HEK293 (cell line): ENCODE data around the gene SMOC1.

ENCODE experiments used
- CTCF ChIA-PET: fragments of 350-600 bp; formaldehyde crosslinking; extraction: SDS; loops from one replicate; lab custom pipeline; 2021; ENCODE audit warnings: antibody characterized with exemption; lab: Yijun Ruan, JAX
- POLR2A ChIA-PET: fragments of 300-600 bp; formaldehyde crosslinking; extraction: SDS; loops from one replicate; lab custom pipeline; 2020; ENCODE audit warnings: antibody characterized with exemption, inconsistent platforms; lab: Yijun Ruan, JAX
- H3K27ac ChIP-seq: fragments of 200-500 bp; sonication (Bioruptor generic); 2 replicates; pipeline ENCODE4 v1.5.1; 2014; ENCODE audit warnings: low read depth, low read length, control low read depth, inconsistent platforms; ENCODE audit errors: extremely low read depth
- H3K36me3 ChIP-seq, 2 experiments: fragments of 200-500 bp in 1 of 2; sonication (Bioruptor generic) in 1 of 2; 1 replicate in 1 of 2; 2 replicates in 1 of 2; pipeline ENCODE4 v1.5.1; 2014 to 2017; ENCODE audit warnings: inconsistent platforms in 2 of 2, low read length in 2 of 2; ENCODE audit not compliant: control insufficient read depth in 2 of 2, insufficient read depth in 1 of 2
- H3K4me1 ChIP-seq: fragments of 200-500 bp; sonication (Bioruptor generic); 2 replicates; pipeline ENCODE4 v1.5.1; 2014; ENCODE audit warnings: mild to moderate bottlenecking, low read length, inconsistent platforms; ENCODE audit not compliant: control insufficient read depth, insufficient read depth
- H3K4me3 ChIP-seq: 2 replicates; pipeline ENCODE4 v1.5.1; 2011; ENCODE audit warnings: low read depth, mild to moderate bottlenecking, control low read depth, low read length, moderate library complexity
- H3K9me3 ChIP-seq: fragments of 200-500 bp; sonication (Bioruptor generic); 2 replicates; pipeline ENCODE4 v1.5.1; 2014; ENCODE audit warnings: low read depth, low read length, inconsistent platforms; ENCODE audit not compliant: control insufficient read depth, insufficient read depth
- FEZF1 ChIP-seq: fragments of 450-650 bp; formaldehyde crosslinking; IDR thresholded peaks from 2 replicates; pipeline ENCODE4 v1.5.1; 2016; ENCODE audit warnings: missing biosample characterization, missing genetic modification characterization
- GFI1B ChIP-seq: fragments of 450-650 bp; formaldehyde crosslinking; IDR thresholded peaks from 2 replicates; pipeline ENCODE4 v1.5.1; 2016; ENCODE audit warnings: missing biosample characterization, missing genetic modification characterization
- HOXD13 ChIP-seq: sonication (generic); formaldehyde crosslinking; IDR thresholded peaks from 2 replicates; pipeline ENCODE4 v1.8.0; 2022; ENCODE audit warnings: missing genetic modification reagents, borderline replicate concordance
- KLF1 ChIP-seq: fragments of 450-650 bp; formaldehyde crosslinking; IDR thresholded peaks from 2 replicates; pipeline ENCODE4 v1.5.1; 2016; ENCODE audit warnings: missing biosample characterization, missing genetic modification characterization
- OSR2 ChIP-seq: fragments of 450-650 bp; formaldehyde crosslinking; IDR thresholded peaks from 2 replicates; pipeline ENCODE4 v1.5.1; 2016; ENCODE audit warnings: missing biosample characterization, missing genetic modification characterization
- YY2 ChIP-seq: fragments of 450-650 bp; formaldehyde crosslinking; IDR thresholded peaks from 2 replicates; pipeline ENCODE4 v1.5.1; 2016; ENCODE audit warnings: missing biosample characterization, missing genetic modification characterization
- ZBTB7A ChIP-seq: fragments of 450-650 bp; formaldehyde crosslinking; IDR thresholded peaks from 2 replicates; pipeline ENCODE4 v1.5.1; 2016; ENCODE audit warnings: low read depth, missing biosample characterization, missing genetic modification characterization
- ZEB2 ChIP-seq: fragments of 450-650 bp; formaldehyde crosslinking; IDR thresholded peaks from 2 replicates; pipeline ENCODE4 v1.5.1; 2016; ENCODE audit warnings: missing biosample characterization, missing genetic modification characterization
- ZFHX2 ChIP-seq: fragments of 450-650 bp; formaldehyde crosslinking; conservative IDR thresholded peaks from 2 replicates; pipeline ENCODE4 v1.5.1; 2016; ENCODE audit warnings: missing biosample characterization, missing genetic modification characterization
- ZNF175 ChIP-seq: fragments of 450-650 bp; formaldehyde crosslinking; IDR thresholded peaks from 2 replicates; pipeline ENCODE4 v1.5.1; 2016; ENCODE audit warnings: missing biosample characterization, missing genetic modification characterization
- ZNF24 ChIP-seq: fragments of 450-650 bp; formaldehyde crosslinking; IDR thresholded peaks from 2 replicates; pipeline ENCODE4 v1.5.1; 2016; ENCODE audit warnings: missing biosample characterization, missing genetic modification characterization
- ZNF335 ChIP-seq: fragments of 450-650 bp; formaldehyde crosslinking; conservative IDR thresholded peaks from 2 replicates; pipeline ENCODE4 v1.5.1; 2016; ENCODE audit warnings: missing biosample characterization, missing genetic modification characterization
- ZNF341 ChIP-seq: fragments of 450-650 bp; formaldehyde crosslinking; IDR thresholded peaks from 2 replicates; pipeline ENCODE4; 2016; ENCODE audit warnings: low read depth, missing biosample characterization, missing genetic modification characterization
- ZNF394 ChIP-seq: fragments of 450-650 bp; formaldehyde crosslinking; IDR thresholded peaks from 2 replicates; pipeline ENCODE4 v1.5.1; 2016; ENCODE audit warnings: missing biosample characterization, missing genetic modification characterization, mild to moderate bottlenecking, moderate library complexity, borderline replicate concordance
- ZNF404 ChIP-seq: fragments of 450-650 bp; formaldehyde crosslinking; IDR thresholded peaks from 2 replicates; pipeline ENCODE4 v1.5.1; 2017; ENCODE audit warnings: missing biosample characterization, missing genetic modification characterization
- ZNF423 ChIP-seq: fragments of 450-650 bp; formaldehyde crosslinking; IDR thresholded peaks from 2 replicates; pipeline ENCODE4 v1.5.1; 2016; ENCODE audit warnings: missing biosample characterization, missing genetic modification characterization
- ZNF596 ChIP-seq: fragments of 450-650 bp; IDR thresholded peaks from 2 replicates; pipeline ENCODE4 v1.5.0; 2018; ENCODE audit warnings: missing biosample characterization, mild to moderate bottlenecking, missing genetic modification characterization, moderate library complexity
- ZXDB ChIP-seq: fragments of 450-650 bp; formaldehyde crosslinking; IDR thresholded peaks from 2 replicates; pipeline ENCODE4 v1.5.1; 2016; ENCODE audit warnings: missing biosample characterization, missing genetic modification characterization
- TF ChIP-seq, protein P1 (sequence below): fragments of 450-650 bp; formaldehyde crosslinking; IDR thresholded peaks from 2 replicates; pipeline ENCODE4 v1.5.1; 2017; ENCODE audit warnings: missing biosample characterization, mild to moderate bottlenecking, missing genetic modification characterization, moderate library complexity
- TF ChIP-seq, protein P2 (sequence below): fragments of 450-650 bp; formaldehyde crosslinking; IDR thresholded peaks from 2 replicates; pipeline ENCODE4 v1.5.1; 2016; ENCODE audit warnings: missing biosample characterization, missing genetic modification characterization, borderline replicate concordance
- TF ChIP-seq, protein P3 (sequence below): fragments of 450-650 bp; formaldehyde crosslinking; IDR thresholded peaks from 2 replicates; pipeline ENCODE4 v1.5.1; 2016; ENCODE audit warnings: missing biosample characterization, missing genetic modification characterization
- TF ChIP-seq, protein P4 (sequence below): fragments of 450-650 bp; formaldehyde crosslinking; IDR thresholded peaks from 2 replicates; pipeline ENCODE4 v1.5.1; 2016; ENCODE audit warnings: missing biosample characterization, missing genetic modification characterization
- TF ChIP-seq, protein P5 (sequence below): fragments of 450-650 bp; formaldehyde crosslinking; IDR thresholded peaks from 2 replicates; pipeline ENCODE4 v1.5.1; 2017; ENCODE audit warnings: missing biosample characterization, missing genetic modification characterization
- TF ChIP-seq, protein P6 (sequence below): fragments of 450-650 bp; formaldehyde crosslinking; IDR thresholded peaks from 2 replicates; pipeline ENCODE4 v1.5.1; 2016; ENCODE audit warnings: missing biosample characterization, missing genetic modification characterization, low read depth
- TF ChIP-seq, protein P7 (sequence below): fragments of 450-650 bp; formaldehyde crosslinking; IDR thresholded peaks from 2 replicates; pipeline ENCODE4 v1.5.1; 2016; ENCODE audit warnings: missing biosample characterization, missing genetic modification characterization

Gene SMOC1

DNA sequence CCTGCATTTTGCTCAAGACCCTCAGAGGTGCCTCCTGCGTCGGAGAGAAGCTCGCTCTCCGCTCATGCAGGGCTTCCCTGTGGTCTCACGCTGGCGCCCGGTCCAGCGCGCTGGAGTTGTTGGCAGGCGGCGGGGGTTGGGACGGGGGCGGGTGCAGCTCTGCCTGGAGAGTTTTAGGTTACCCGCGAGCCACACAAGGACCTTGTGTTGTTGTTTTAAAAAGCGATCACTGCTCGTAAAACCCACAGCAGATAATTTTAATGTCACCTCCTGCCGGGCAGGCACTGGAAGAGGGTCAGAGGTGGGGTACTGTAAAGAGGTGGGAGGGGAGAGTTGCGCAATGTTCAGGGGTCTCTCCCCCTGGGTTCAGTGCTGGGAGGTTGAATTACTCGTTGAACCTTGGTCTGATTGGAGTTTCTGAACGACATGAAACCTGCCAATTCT, 850 bp downstream of the SMOC1 start:
- Histone ChIP-seq H3K27ac (peak overlapping the region; percentile 100), H3K9me3 (no peaks in the 10 kb centered on the region), H3K4me1 (peaks cover 28% of the 10 kb centered on the region), H3K36me3 (no peaks in the 10 kb centered on the region; a peak in 1 of 3 replicates), H3K4me3 (peak overlapping the region; percentile 64)
- POLR2A ChIA-PET = interaction anchor here (0.6 to 2.0 kb wide), 9 partner anchors 16 to 618 kb away, joined by 3 to 18 read pairs (median 3); partner anchors contain the start of gene SRSF5
- CTCF ChIA-PET = interaction anchor here (0.6 to 5.1 kb wide), 11 partner anchors 32 to 405 kb away, joined by 3 to 73 read pairs (median 4); no protein-coding TSS in a partner anchor
- TF ChIP-seq, protein P1, sequence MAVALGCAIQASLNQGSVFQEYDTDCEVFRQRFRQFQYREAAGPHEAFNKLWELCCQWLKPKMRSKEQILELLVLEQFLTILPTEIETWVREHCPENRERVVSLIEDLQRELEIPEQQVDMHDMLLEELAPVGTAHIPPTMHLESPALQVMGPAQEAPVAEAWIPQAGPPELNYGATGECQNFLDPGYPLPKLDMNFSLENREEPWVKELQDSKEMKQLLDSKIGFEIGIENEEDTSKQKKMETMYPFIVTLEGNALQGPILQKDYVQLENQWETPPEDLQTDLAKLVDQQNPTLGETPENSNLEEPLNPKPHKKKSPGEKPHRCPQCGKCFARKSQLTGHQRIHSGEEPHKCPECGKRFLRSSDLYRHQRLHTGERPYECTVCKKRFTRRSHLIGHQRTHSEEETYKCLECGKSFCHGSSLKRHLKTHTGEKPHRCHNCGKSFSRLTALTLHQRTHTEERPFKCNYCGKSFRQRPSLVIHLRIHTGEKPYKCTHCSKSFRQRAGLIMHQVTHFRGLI (tag by site-specific recombination) = no peak
- TF ChIP-seq ZNF404 (tag by site-specific recombination) (no peak), ZBTB7A (tag by site-specific recombination) (no peak), ZNF596 (tag by site-specific recombination) (0 out of 2 replicates have a peak, but pooled peaks have one; percentile 14), KLF1 (tag by site-specific recombination) (peak; percentile 60), ZNF175 (tag by site-specific recombination) (no peak), HOXD13 (CRISPR knock-in tag) (peak; percentile 93; the same call in 1 of the 2 replicates), ZNF341 (no peak; the same call in none of the 2 replicates), ZXDB (peak; percentile 89), ZFHX2 (peak; percentile 87), ZNF423 (peak; percentile 61; the same call in 1 of the 2 replicates), GFI1B (tag by site-specific recombination) (peak; percentile 75), ZNF24 (tag by site-specific recombination) (peak; percentile 78; the same call in 1 of the 2 replicates), ZNF335 (peak; percentile 56; the same call in 1 of the 2 replicates), FEZF1 (peak; percentile 96), YY2 (tag by site-specific recombination) (no peak), ZNF394 (no peak), OSR2 (tag by site-specific recombination) (peak; percentile 93), ZEB2 (tag by site-specific recombination) (peak; percentile 58)
- TF ChIP-seq, protein P2, sequence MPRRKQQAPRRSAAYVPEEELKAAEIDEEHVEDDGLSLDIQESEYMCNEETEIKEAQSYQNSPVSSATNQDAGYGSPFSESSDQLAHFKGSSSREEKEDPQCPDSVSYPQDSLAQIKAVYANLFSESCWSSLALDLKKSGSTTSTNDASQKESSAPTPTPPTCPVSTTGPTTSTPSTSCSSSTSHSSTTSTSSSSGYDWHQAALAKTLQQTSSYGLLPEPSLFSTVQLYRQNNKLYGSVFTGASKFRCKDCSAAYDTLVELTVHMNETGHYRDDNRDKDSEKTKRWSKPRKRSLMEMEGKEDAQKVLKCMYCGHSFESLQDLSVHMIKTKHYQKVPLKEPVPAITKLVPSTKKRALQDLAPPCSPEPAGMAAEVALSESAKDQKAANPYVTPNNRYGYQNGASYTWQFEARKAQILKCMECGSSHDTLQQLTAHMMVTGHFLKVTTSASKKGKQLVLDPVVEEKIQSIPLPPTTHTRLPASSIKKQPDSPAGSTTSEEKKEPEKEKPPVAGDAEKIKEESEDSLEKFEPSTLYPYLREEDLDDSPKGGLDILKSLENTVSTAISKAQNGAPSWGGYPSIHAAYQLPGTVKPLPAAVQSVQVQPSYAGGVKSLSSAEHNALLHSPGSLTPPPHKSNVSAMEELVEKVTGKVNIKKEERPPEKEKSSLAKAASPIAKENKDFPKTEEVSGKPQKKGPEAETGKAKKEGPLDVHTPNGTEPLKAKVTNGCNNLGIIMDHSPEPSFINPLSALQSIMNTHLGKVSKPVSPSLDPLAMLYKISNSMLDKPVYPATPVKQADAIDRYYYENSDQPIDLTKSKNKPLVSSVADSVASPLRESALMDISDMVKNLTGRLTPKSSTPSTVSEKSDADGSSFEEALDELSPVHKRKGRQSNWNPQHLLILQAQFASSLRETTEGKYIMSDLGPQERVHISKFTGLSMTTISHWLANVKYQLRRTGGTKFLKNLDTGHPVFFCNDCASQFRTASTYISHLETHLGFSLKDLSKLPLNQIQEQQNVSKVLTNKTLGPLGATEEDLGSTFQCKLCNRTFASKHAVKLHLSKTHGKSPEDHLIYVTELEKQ (tag by site-specific recombination) = peak; percentile 80; the same call in 1 of the 2 replicates
- TF ChIP-seq, protein P3, sequence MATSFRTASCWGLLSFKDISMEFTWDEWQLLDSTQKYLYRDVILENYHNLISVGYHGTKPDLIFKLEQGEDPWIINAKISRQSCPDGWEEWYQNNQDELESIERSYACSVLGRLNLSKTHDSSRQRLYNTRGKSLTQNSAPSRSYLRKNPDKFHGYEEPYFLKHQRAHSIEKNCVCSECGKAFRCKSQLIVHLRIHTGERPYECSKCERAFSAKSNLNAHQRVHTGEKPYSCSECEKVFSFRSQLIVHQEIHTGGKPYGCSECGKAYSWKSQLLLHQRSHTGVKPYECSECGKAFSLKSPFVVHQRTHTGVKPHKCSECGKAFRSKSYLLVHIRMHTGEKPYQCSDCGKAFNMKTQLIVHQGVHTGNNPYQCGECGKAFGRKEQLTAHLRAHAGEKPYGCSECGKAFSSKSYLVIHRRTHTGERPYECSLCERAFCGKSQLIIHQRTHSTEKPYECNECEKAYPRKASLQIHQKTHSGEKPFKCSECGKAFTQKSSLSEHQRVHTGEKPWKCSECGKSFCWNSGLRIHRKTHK (tag by site-specific recombination) = no peak
- TF ChIP-seq, protein P4, sequence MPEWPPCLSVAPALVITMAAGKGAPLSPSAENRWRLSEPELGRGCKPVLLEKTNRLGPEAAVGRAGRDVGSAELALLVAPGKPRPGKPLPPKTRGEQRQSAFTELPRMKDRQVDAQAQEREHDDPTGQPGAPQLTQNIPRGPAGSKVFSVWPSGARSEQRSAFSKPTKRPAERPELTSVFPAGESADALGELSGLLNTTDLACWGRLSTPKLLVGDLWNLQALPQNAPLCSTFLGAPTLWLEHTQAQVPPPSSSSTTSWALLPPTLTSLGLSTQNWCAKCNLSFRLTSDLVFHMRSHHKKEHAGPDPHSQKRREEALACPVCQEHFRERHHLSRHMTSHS (tag by site-specific recombination) = peak; percentile 93
- TF ChIP-seq, protein P5, sequence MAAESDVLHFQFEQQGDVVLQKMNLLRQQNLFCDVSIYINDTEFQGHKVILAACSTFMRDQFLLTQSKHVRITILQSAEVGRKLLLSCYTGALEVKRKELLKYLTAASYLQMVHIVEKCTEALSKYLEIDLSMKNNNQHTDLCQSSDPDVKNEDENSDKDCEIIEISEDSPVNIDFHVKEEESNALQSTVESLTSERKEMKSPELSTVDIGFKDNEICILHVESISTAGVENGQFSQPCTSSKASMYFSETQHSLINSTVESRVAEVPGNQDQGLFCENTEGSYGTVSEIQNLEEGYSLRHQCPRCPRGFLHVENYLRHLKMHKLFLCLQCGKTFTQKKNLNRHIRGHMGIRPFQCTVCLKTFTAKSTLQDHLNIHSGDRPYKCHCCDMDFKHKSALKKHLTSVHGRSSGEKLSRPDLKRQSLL (tag by site-specific recombination) = no peak
- TF ChIP-seq, protein P6, sequence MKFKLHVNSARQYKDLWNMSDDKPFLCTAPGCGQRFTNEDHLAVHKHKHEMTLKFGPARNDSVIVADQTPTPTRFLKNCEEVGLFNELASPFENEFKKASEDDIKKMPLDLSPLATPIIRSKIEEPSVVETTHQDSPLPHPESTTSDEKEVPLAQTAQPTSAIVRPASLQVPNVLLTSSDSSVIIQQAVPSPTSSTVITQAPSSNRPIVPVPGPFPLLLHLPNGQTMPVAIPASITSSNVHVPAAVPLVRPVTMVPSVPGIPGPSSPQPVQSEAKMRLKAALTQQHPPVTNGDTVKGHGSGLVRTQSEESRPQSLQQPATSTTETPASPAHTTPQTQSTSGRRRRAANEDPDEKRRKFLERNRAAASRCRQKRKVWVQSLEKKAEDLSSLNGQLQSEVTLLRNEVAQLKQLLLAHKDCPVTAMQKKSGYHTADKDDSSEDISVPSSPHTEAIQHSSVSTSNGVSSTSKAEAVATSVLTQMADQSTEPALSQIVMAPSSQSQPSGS = no peak; the same call in 1 of the 2 replicates
- TF ChIP-seq, protein P7, sequence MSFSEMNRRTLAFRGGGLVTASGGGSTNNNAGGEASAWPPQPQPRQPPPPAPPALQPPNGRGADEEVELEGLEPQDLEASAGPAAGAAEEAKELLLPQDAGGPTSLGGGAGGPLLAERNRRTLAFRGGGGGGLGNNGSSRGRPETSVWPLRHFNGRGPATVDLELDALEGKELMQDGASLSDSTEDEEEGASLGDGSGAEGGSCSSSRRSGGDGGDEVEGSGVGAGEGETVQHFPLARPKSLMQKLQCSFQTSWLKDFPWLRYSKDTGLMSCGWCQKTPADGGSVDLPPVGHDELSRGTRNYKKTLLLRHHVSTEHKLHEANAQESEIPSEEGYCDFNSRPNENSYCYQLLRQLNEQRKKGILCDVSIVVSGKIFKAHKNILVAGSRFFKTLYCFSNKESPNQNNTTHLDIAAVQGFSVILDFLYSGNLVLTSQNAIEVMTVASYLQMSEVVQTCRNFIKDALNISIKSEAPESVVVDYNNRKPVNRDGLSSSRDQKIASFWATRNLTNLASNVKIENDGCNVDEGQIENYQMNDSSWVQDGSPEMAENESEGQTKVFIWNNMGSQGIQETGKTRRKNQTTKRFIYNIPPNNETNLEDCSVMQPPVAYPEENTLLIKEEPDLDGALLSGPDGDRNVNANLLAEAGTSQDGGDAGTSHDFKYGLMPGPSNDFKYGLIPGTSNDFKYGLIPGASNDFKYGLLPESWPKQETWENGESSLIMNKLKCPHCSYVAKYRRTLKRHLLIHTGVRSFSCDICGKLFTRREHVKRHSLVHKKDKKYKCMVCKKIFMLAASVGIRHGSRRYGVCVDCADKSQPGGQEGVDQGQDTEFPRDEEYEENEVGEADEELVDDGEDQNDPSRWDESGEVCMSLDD (tag by site-specific recombination) = peak; percentile 39; the same call in 1 of the 2 replicates
